Chondrocyte (in vitro differentiated cells): Measurements from ENCODE around the gene ZSWIM7. TPM values are rescaled to one million over a fixed set of nuclear protein-coding genes. Genes with fewer than 3 reads are reported as not detected.

Source experiments
- DNase-seq: peaks from one replicate; pipeline ENCODE4 v3.0.0; 2021; ENCODE audit warnings: mixed read lengths, low spot score
- H3K27ac Mint-ChIP-seq: one replicate; pipeline ENCODE4 v1.8.0; 2021; ENCODE audit warnings: mild to moderate bottlenecking, moderate library complexity, mixed read lengths; ENCODE audit not compliant: unreplicated experiment
- H3K27me3 Mint-ChIP-seq: 2 replicates; pipeline ENCODE4 v1.8.0; 2021; ENCODE audit warnings: low read depth, mixed read lengths
- H3K36me3 Mint-ChIP-seq: 2 replicates; pipeline ENCODE4 v1.8.0; 2021; ENCODE audit warnings: low read depth, mixed read lengths
- H3K4me1 Mint-ChIP-seq: 2 replicates; pipeline ENCODE4 v1.8.0; 2021; ENCODE audit warnings: low read depth, mild to moderate bottlenecking, mixed read lengths
- H3K4me3 Mint-ChIP-seq: one replicate; pipeline ENCODE4 v1.8.0; 2021; ENCODE audit warnings: mild to moderate bottlenecking, moderate library complexity, mixed read lengths; ENCODE audit not compliant: unreplicated experiment
- H3K9me3 Mint-ChIP-seq: 2 replicates; pipeline ENCODE4 v1.8.0; 2021; ENCODE audit warnings: low read depth, mixed read lengths
- CTCF ChIP-seq: fragments of 200-600 bp; sonication (generic); IDR thresholded peaks from 2 replicates; pipeline ENCODE4 v1.5.0; 2021; ENCODE audit warnings: antibody characterized with exemption, mild to moderate bottlenecking, moderate library complexity
- total RNA-seq: library from RNA; stranded (reverse); gene quantifications from 3 replicates; pipeline ENCODE4 v1.2.1, GENCODE V29; 2021

The ZSWIM7 gene
- total RNA-seq, 1 donor from 2014 or later = 16.7 TPM

- TF ChIP-seq CTCF = no peak
- DNase-seq = no peak
- H3K9me3 Mint-ChIP-seq = no peaks in the 10 kb centered on the region
- no peak overlapping the region for H3K27ac Mint-ChIP-seq
- no peak overlapping the region for H3K4me3 Mint-ChIP-seq
- no peaks in the 10 kb centered on the region for H3K27me3 Mint-ChIP-seq
- peaks cover 16% of the 10 kb centered on the region for H3K4me1 Mint-ChIP-seq
- H3K36me3 Mint-ChIP-seq = peaks cover 10% of the 10 kb centered on the region
Observed at GRCh38 chr17:15971882-15972281, 27.6 kb downstream of the ZSWIM7 start.

GRCh38 chr17:15971098-15971678, 28.3 kb downstream of the ZSWIM7 start:
- Mint-ChIP-seq H3K4me1 (peaks cover 23% of the 10 kb centered on the region), H3K27me3 (no peaks in the 10 kb centered on the region), H3K9me3 (no peaks in the 10 kb centered on the region), H3K27ac (no peak overlapping the region), H3K4me3 (no peak overlapping the region), H3K36me3 (peaks cover 8% of the 10 kb centered on the region)
- no peak for TF ChIP-seq CTCF
- no peak for DNase-seq

GRCh38 chr17:15970500-15970899, 29.0 kb downstream of the ZSWIM7 start:
- H3K27ac Mint-ChIP-seq = no peak overlapping the region

GRCh38 chr17:15969463-15969862, 30.0 kb downstream of the ZSWIM7 start:
- DNase-seq = no peak
- H3K36me3 Mint-ChIP-seq = peaks cover 6% of the 10 kb centered on the region
- TF ChIP-seq CTCF = no peak
- H3K4me1 Mint-ChIP-seq = peaks cover 34% of the 10 kb centered on the region
- H3K27ac Mint-ChIP-seq = no peak overlapping the region
- no peak overlapping the region for H3K4me3 Mint-ChIP-seq
- no peaks in the 10 kb centered on the region for H3K9me3 Mint-ChIP-seq
- H3K27me3 Mint-ChIP-seq = no peaks in the 10 kb centered on the region

More at GRCh38 chr17:15970500-15970899, 29.0 kb downstream of the ZSWIM7 start:
- Mint-ChIP-seq H3K36me3 (peaks cover 8% of the 10 kb centered on the region), H3K4me1 (peaks cover 29% of the 10 kb centered on the region), H3K4me3 (no peak overlapping the region), H3K27me3 (no peaks in the 10 kb centered on the region), H3K9me3 (no peaks in the 10 kb centered on the region)
- no peak for DNase-seq
- no peak for TF ChIP-seq CTCF

- Mint-ChIP-seq H3K4me3 (no peak overlapping the region), H3K27me3 (no peaks in the 10 kb centered on the region), H3K36me3 (peaks cover 4% of the 10 kb centered on the region), H3K4me1 (peaks cover 37% of the 10 kb centered on the region), H3K27ac (no peak overlapping the region), H3K9me3 (no peaks in the 10 kb centered on the region)
- DNase-seq = no peak
- TF ChIP-seq CTCF = no peak
Observed at GRCh38 chr17:15967706-15968399, 31.7 kb downstream of the ZSWIM7 start.
